ENCODE measurements around the gene TTC9B.
A peak's percentile ranks its signal among the peaks of the same experiment; 100 is the strongest.
"Not testable (repeated sequence)": the region's sequence is repeated elsewhere in the genome, so short reads cannot be mapped to it uniquely, and the experiment has no call there.

The TTC9B gene

GRCh38 chr19:40223135-40223822 lies 5.1 kb upstream of the TTC9B start:
- TF ChIP-seq CTCF (IDR thresholded peaks at IDR 0.05; ENCODE audit: low read depth, low read length, missing control alignments), result no peak

GRCh38 chr19:40221858-40222619 lies 3.9 kb upstream of the TTC9B start:
- H3K4me3 ChIP-seq (replicated peaks; ENCODE audit: low read depth, low read length), result no peak overlapping the region
- DNase-seq (ENCODE audit: extremely low read depth, low read depth), result peak; percentile 86
- TF ChIP-seq CTCF (IDR thresholded peaks at IDR 0.05; ENCODE audit: low read depth, low read length, missing control alignments), result peak; percentile 84

More at GRCh38 chr19:40223135-40223822, 5.1 kb upstream of the TTC9B start:
- no peak overlapping the region for H3K4me3 ChIP-seq (replicated peaks; ENCODE audit: low read depth, low read length)
- no peak for DNase-seq (ENCODE audit: extremely low read depth, low read depth)

GRCh38 chr19:40220674-40221073 lies 2.5 kb upstream of the TTC9B start:
- no peak for DNase-seq (ENCODE audit: extremely low read depth, low read depth)
- TF ChIP-seq CTCF (IDR thresholded peaks at IDR 0.05; ENCODE audit: low read depth, low read length, missing control alignments), result no peak
- H3K4me3 ChIP-seq (replicated peaks; ENCODE audit: low read depth, low read length), result no peak overlapping the region

- TF ChIP-seq CTCF (IDR thresholded peaks at IDR 0.05; ENCODE audit: low read depth, low read length, missing control alignments), result no peak
- H3K4me3 ChIP-seq (replicated peaks; ENCODE audit: low read depth, low read length), result no peak overlapping the region
- no peak for DNase-seq (ENCODE audit: extremely low read depth, low read depth)
Observed at GRCh38 chr19:40219721-40220276, 1.6 kb upstream of the TTC9B start.

- not testable (repeated sequence) for H3K4me3 ChIP-seq (replicated peaks; ENCODE audit: low read depth, low read length); DNase-seq (ENCODE audit: extremely low read depth, low read depth)
Observed at GRCh38 chr19:40219029-40219428, 845 bp upstream of the TTC9B start.

- no peak for DNase-seq (ENCODE audit: extremely low read depth, low read depth)
Observed at GRCh38 chr19:40217027-40217810, 965 bp downstream of the TTC9B start.

More at GRCh38 chr19:40217027-40217810, 965 bp downstream of the TTC9B start:
- H3K4me3 ChIP-seq (replicated peaks; ENCODE audit: low read depth, low read length), result no peak overlapping the region
- TF ChIP-seq CTCF (IDR thresholded peaks at IDR 0.05; ENCODE audit: low read depth, low read length, missing control alignments), result peak; percentile 59

Data from HFF-Myc (cell line).